GM12873 (cell line): ENCODE results near the gene PDGFRB.

Experiments
- TF ChIP-seq, protein P1 (sequence below): IDR thresholded peaks from 2 replicates; pipeline ENCODE4 v1.5.1; 2012; ENCODE audit warnings: low read depth, mild to moderate bottlenecking, moderate library complexity, low read length, control low read depth; ENCODE audit not compliant: insufficient read depth; ENCODE audit errors: missing control alignments

PDGFRB gene

DNA sequence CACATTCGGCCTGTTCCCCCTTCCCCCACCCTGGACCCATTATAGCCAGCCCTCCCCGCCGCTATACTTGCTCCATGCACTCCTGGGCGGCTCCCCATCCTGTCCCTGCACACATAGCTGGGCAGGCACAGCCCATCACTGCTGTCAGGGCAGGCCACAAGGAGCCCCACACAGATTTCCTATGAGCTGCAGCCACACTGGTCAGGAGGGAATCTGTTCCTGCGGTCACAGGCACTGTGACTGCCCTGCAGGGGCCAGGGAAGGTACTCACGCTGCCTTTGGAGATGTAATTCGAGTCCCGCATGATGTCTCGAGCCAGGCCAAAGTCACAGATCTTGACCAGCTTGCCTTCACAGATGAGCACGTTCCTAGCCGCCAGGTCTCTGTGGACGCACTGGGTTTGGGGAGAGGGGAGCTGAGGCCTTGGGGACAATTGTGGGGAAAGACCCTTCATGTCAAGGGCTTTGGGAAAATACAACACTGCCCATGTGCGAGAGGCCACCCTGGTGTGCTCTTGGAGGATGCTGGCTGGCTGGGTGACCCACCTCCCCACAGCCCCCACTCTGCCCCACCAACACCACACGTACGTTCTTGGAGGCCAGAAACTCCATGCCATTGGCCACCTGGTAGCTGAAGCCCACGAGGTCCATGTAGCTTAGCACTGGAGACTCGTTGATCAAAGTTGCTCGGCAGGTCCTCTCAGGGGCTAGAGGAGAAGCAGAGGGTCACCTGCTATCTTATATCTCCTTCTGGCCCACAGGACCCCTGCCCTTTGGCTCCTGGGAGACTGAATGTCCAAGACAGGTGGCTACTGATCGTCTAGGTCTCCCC lies 34.8 kb downstream of the PDGFRB start:
- TF ChIP-seq, protein P1, sequence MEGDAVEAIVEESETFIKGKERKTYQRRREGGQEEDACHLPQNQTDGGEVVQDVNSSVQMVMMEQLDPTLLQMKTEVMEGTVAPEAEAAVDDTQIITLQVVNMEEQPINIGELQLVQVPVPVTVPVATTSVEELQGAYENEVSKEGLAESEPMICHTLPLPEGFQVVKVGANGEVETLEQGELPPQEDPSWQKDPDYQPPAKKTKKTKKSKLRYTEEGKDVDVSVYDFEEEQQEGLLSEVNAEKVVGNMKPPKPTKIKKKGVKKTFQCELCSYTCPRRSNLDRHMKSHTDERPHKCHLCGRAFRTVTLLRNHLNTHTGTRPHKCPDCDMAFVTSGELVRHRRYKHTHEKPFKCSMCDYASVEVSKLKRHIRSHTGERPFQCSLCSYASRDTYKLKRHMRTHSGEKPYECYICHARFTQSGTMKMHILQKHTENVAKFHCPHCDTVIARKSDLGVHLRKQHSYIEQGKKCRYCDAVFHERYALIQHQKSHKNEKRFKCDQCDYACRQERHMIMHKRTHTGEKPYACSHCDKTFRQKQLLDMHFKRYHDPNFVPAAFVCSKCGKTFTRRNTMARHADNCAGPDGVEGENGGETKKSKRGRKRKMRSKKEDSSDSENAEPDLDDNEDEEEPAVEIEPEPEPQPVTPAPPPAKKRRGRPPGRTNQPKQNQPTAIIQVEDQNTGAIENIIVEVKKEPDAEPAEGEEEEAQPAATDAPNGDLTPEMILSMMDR = no peak

DNA sequence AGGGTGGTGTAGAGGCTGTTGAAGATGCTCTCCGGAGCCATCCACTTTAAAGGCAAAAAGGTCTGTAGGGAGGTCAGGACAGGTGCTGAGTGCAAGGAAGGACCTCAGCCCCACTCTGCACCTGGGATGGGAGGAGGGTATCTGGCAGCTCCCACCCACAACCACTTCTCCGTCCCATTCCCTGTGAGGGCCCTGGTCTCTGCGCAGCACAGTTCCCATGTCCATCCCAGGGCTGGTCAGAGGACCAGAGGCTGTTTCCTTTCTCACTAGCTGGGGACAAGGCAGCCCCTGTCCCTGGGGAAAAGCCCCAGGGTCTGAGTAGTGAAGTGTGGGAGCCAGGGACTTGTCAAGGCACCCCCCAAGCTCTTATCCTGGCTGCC lies 35.6 kb downstream of the PDGFRB start:
- TF ChIP-seq, protein P1 = no peak

DNA sequence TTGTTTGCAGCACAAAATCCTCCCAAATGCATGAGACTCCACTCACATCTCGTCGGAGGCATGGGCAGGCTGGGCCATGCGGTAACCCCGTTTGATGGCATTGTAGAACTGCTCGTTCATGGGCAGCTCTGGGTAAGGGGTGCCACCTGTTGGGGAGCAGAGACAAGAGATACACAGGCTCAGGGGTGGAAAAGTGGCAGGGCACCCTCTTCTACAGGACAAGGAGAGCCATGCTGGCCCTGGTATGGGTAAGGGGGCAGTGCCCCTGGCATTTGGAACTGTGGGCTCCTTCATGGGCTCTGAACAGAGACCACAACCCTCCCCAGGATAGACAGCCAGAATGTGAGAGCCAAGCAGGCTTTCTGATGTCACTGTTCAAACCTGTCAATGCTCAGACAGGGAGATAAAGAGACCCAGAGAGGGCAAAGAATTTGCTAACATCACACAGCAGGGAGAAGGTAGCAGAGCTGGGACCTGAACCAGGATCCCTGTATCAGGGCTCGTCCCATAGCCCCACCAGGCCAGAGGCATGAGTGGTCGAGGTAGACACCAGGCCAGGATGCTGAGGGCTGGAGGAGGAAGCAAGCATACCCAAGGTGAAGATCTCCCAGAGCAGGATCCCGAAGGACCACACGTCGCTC lies 36.1 kb downstream of the PDGFRB start:
- TF ChIP-seq, protein P1 = peak; percentile 38

DNA sequence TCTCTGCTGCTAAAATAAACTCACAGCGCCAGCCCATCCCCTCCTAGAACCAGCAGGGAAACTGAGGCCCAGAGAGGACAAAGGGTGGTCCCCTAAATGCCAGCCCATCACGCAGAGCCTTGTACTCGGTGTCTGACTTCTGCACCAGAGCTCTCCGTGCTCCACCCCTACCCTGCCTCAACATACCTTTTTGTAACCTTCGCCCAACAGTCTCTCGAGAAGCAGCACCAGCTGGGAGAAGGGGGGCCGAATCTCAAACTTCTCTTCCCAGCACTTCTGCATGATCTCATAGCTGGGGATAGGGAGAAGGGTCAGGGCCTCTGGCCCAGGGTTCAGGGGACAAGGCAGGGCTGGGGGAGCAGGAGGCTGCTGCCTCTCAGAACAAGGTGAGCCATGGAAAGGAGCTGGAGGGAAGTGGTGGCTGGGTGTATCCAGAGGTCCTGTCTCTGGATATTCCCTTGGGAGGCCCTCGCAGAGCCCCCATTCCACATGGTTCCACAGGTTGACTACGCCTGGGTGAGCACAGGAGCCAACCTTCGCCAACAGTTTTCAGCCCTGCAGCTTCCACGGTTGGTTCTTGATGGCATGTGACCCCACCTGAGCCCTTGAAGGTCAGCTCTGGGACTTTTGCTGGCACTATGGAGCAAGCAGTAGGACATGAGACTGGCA lies 37.0 kb downstream of the PDGFRB start:
- TF ChIP-seq, protein P1 = no peak

DNA sequence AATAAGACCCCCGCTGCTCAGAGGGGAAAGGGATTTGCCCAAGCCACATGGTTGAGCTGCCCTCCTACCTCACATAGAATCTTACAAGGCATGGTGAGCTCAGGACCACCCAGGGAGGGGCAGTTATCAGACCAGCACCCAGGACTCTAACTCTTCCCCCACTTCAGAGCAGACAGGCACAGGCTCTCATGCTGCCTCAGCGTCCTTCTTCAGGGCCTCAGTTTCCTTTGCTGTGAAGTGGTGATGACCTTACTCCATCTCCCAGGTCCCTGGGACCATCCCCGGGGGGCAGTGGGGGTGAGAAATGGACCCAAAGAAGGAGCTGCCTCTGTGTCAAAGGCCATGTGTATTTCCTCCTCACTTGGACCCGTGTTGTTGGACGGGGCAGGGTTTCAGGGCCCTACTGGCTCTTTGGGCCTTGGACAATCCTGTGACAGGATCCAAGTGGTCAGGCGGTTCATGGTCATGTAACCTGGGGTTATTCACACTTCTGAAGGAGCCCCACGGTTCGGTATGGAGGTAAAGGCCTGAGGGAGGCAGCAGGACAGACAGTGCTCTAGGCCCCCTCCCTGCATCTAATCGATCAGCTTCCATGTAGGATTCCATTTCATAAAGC lies 37.6 kb downstream of the PDGFRB start:
- TF ChIP-seq, protein P1 = no peak

DNA sequence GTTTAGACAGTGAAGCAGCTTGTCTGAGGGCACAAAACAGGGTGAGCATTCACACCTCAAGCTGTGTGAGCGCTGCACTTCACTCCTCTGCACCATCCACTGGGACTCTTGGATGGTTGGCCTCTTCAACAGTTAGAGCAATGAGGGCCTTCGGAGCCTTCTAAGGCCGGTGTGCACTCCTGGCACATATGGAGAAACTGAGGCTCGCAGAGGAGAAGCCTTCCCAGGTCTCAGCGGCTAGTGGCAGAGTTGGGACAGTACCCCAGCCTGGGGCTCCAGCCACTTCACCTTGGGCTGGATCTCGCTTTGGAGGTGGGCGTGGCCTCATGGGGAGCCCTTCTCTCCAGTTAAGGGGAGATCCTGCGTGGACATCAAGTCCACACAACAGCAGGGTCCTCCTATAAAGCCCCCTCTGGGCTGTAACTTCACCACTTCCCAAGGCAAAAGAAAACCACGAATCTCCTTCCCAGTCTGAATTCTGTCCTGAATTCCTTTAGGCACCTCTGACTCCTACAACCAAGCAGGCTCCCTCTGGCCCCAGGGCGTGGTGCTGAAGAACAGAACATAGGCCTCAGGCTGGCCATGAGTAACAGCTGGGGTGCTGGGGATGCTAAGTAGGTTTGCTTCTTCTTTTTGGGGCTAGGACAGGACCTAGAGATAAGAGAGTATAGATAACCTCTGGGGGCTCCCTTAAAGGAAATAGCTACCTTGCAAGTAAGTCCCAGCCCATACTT lies 38.8 kb downstream of the PDGFRB start:
- TF ChIP-seq, protein P1 = no peak
